Tongue (tissue), 2 donors: Measurements from ENCODE around the gene MAML3. TPM values are rescaled to one million over a fixed set of nuclear protein-coding genes. Genes with fewer than 3 reads are reported as not detected.

Source experiments
- DNase-seq: peaks from one replicate; pipeline ENCODE4 v3.0.0-alpha.2; 2015
- total RNA-seq: library from RNA; depleted of rRNA; stranded (reverse); fragments of >200 nt; gene quantifications from one replicate; pipeline ENCODE4 v1.2.3, GENCODE V29; 2014

MAML3 gene
- total RNA-seq, 1 donor from 2014 or later: 7.0 TPM

DNA sequence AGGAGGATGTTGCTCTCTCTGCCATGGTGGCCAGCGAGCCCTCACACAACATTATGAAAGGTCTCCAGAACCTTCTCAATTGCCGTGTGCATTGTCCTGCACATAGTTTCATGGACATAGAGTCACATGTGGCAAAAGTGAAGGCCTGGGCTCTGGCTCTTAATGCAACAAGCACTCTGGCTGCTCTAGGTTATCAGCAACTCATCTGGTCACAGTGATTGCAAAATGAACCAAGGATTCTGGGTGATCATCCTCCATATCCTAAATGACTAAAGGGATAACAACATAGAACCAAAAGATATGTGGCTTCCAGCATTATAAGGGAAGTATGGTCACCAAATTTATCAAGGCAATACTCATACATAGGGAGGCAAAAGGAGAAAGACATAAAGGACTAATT lies 313.2 kb downstream of the MAML3 start:
- DNase-seq: no peak

DNA sequence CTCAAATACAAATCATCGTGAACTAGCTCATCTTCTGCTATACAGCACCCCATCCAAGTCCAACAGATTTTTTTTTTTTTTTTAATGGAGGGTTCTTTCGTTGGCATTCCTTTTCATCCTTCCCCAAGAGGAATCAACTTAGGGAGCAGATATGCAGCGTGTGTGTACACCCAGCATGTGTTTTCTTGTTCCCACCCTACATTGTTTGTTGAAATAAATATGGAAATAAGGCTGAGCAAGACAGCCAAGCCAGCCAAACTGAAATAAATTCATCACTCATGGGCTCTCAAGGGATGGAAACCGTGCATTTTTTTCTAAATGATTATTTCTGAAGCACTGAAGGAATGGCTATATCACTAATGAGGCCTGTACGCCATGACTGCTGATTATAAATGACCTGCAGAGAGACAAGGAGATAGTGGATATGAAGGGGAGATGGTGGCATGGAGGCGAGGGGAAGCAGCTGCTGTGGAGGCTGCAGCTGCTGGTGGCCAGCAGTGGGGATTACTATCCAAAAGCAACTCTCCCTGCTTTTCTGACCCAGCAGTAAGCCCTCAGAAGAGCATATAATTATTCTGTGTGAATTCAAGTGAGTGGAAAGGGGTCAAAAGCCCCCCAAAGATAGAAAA lies 314.5 kb downstream of the MAML3 start:
- DNase-seq: peak; percentile 52

DNA sequence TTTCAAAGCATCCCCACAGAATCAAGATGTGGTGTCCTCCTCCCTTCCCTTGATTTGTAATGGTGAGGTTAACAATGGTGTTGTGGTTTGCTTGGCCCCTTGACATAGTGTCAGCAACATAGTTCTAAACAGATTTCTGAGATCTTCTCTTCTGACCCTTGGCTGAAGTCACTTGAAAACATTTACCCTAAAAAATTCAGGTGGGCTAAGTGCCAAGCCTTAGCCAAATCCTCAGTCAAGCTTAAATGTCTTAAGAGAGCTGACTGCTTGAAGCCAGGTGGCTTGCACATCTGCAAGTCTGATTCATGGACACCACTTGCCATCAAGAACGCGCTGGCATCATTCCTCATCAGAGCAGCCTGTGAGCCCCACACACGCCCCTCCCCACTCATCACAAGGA lies 315.2 kb downstream of the MAML3 start:
- no peak for DNase-seq

DNA sequence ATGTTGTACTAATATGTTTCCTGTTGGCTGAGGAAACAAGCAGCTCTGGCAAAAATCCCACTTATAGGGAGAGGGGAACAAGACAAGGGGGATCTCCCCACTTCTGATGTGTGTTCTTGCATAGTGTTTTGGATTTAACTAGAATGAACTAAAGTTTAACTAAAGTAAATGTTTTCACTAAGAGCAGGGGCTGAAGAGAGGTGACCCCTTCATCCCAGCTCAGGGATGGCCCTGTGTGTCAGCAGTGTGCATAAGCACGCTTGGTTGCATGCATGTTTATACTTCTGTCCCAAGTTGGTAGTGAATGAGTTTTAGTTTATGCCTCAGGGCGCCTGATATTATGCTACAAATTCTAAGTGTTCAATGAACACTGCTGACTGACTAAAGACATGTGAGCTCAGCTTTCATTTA lies 319.0 kb downstream of the MAML3 start:
- no peak for DNase-seq

DNA sequence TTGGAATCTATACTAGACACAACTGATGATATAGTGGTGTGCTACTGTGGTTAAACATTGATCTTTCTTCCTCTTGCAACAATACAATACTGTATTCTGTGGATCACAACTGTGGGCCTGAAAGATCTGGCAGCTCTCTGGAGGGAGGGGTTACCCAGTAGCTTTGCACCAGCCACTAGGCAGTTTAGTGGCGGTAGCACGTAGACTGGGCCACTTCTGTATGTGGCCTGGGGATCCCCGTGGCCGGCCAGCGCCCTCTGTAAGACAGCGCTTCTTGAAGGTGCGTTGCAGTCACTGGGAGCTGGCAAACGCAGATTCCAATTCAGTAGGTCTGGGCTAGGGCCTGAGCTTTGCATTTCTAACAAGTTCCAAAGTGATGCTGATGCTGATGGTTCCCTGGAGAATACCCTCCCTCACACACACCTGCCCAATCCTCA lies 319.7 kb downstream of the MAML3 start:
- DNase-seq: no peak

DNA sequence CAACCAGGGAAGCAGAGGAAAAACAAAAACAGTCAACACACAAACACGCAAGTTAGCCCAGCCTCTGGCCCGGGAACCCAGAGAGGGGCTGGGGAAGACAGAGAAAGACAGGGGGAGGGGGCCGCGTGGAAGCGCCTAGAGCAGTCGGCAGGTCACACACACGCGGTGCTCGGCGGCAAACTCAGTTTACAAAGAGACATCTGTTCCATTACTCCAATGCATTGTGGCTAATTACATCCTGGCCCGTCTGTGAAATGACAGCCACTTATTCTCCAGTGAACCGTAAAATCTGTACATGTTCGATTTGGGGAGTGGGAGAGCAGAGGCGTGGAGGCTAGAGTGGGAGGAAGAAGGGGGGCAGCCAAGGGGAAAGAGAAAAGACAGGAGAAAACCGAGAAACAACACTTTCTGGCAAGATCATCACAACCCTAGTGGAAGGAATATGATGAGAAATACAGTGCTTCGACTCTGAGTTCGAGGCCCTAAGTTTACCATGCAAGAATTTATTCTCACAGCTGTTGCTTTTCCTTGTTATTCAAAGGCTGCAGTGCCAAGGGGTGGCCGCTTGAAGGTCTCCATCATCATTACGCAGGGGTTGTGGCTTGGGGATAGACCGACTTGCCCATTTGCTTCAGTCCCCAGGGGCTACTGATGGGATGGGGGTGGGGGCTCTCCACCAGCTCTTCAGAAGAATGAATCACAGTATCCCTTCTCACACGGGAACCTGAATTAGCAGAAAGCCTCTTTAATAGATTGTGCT lies 320.7 kb downstream of the MAML3 start:
- no peak for DNase-seq

DNA sequence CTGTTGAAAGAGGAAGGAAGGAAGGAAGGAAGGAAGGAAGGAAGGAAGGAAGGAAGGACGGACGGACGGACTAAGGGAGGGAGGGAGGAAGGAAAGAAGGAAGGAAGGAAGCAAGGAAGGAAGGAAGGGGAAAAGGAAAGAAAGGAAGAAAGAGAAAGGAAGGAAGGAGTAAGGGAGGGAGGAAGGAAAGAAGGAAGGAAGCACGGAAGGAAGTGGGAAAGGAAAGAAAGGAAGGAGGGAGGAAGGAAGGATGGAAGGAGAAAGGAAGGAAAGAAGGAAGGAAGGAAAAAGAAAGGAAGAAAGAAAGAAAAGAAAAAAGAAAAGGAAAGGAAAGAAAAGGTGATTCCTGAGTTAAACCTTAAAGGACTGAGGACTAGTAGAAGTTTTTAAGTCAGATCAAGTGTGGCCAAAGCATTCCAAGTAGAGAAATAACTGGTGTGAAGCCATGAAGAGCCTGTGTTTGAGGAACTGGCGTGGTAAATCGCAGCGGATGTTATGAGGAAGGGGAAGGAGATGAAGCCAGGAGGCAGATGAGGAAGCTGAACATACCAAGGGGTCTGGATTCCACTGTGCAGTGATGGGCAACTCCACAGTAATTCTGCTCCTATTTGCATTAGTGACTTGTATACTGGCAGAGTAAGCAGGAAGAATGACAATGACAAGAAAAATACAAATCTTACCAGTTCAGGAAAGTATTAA lies 324.9 kb downstream of the MAML3 start:
- DNase-seq: no peak

DNA sequence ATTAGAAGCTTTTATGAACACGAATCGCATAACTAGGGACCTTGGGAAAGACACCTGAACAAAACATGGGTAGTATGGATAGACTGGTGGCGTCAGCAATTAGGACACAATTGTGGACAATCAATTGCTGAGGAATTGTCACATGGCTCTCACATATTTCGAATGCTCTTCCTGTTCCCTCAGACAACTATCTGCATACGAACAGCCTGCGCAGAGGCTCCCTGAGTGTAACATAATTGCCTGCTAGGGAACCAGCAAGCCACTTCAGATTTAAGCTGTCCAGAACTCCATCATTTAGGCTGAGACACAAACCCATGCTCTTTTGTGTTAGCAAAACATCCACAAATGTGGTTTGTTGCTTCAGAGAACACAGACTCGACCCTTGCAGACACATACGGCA lies 327.6 kb downstream of the MAML3 start:
- DNase-seq: no peak

DNA sequence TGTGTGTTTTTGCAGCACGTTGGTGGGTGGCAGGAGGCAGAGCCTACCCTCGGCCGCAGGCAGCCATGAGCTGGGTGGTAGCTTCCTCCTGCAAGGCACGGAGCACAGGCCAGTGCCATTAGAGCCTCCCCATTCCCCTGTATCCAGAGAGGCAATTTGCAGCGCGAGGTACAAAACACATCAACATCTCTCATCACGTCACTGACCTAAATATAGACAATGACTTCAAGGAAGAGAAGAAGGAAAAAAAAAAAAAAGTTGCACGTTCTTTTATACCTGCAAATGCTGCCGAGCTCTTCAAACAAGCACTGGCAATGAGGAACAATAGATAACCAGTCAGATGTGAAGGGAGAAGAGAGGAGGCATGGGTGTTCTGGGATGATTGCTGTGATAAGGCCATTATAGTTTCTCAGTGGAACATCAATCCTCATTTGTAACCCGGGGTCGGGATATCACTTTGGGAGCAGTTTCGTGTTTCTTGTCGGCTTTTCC lies 328.4 kb downstream of the MAML3 start:
- no peak for DNase-seq

DNA sequence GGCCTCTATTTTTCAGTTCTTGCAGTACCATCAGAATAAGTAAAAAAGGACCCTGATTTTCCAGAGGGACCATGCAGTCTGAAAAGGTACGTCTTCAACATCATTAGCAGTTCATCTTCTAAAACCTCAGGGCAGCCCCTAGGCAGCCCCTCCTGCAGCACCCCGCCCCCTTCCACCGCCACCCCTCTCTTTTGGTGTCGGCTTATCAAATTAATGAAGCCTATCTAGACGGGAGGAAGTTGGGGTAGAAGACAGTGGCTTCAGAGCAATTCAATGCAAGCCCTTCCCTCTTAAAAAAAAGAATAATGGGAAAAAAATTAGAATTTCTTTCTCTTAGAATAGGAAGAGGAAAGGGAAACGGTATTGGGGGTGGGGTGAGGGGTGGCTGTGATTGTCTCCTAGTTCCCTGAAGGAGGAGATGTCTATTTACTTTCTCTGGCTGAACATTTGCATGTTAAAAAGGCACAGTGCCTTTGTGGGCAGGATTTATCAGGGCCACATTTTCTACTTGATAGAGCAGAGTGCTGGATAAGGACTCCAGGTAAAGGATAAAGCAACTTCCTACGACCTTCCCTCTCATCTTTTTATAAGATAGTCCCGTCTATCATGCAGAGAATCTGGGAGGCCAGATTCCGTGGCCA lies 329.0 kb downstream of the MAML3 start:
- DNase-seq: no peak

DNA sequence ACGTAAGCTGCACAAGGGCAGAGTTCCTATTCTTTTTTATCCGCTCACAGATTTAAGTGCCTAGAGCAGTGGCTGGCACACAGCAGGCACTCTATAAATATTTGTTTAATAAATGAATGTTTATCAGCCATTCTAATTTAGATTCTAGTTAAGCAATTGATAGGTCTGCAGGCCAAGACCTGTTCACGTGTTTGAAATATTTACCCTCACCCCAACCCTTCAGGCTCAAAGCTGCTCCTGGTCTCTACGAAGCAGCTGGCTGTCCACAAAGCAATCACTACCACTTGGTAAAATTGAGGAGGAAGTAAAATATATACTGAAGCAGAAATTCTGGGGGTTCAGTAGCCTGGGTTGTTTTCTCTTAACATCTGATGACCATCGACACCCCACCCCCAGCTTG lies 330.2 kb downstream of the MAML3 start:
- DNase-seq: no peak

DNA sequence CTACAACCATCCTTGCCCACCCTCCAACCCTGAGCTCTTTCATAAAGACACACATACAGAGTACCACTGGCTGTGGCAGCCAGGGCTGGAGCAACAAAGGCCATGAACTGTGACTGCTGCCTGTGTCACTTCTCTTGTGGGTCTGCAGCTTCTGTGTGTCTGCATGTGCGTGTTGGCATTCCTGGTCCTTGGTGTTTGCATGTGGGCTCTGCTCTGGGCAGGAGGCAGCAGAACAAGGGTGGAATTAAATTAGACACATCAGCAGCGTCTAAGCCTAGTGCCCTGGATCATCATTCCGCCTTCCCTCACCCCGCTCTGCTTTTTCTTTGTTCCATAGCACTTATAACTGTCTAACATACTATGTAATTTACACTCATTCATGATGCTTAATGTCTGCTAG lies 330.6 kb downstream of the MAML3 start:
- DNase-seq: no peak

DNA sequence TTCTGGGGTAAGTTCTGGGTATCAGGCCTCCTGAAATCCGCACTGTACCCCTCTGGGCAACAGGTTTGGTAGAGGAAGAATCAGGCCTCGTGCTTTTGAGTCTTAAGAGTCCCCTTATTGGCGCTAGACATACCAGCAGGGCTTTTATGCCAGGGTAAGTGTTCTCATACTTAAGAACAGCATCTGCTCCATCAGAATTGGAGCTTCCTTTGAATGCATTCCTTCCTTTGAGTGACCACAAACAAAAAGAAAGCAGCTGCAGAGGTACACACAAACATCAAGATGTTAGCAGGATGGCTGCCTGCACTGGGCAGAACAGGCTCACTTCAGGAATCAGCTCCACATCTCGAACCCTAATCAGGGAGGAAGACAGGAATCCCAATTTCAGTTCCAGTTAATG lies 331.6 kb downstream of the MAML3 start:
- DNase-seq: no peak

DNA sequence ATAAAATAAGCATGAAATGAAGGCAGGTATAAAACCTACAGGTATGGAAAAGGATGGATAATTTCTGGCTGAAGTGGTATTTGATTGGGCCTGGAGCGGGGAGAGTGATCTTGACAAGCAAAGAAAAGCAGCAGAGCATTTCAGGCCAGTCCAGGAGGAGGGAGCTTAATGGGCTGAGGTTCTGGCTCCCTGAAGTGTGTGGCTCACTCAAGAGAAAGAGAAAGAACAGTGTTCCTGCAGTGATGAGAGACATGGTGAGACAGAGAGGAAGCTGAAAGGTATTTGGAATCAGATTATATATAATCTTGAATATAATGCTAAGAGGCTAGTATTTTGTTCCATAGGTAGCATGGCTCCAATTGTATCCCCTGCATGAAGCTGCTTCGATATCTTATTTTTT lies 334.9 kb downstream of the MAML3 start:
- DNase-seq: no peak

DNA sequence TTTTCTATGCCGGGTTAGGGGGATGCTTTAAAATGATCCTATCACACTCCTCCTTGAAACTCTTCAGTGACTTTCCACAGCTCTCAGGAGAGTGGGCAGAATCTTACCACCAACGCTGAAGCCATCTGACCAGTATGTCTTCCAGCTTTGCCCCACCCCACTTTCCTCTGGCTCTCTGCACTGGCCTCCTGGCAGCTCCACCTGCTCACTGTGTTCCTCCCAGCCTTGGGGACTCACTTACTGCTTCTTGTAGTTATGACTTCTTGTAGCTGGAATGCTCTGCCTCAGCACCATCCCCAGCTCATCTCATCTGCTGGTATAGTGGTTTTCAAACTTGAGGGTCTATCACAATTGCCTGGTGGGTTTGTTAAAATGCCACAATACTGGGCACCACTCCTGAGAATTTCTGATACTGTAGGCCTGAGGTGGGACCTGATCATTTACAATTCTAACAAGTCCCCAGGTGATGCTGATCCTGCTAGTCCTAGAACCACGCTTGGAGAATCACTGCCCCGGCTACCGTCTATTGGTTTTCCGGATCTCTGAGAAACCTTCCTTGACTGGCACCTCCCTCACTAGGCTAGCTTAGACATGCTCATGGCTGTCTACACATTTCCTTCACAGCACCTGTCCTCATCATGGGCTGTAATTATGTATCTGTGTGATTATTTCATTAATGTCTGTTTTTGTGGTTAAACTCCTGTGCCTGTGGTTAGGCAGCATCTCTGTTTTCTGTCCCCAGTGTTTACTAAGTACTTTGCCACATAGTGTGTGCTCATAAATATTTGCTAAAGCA lies 336.1 kb downstream of the MAML3 start:
- DNase-seq: no peak

DNA sequence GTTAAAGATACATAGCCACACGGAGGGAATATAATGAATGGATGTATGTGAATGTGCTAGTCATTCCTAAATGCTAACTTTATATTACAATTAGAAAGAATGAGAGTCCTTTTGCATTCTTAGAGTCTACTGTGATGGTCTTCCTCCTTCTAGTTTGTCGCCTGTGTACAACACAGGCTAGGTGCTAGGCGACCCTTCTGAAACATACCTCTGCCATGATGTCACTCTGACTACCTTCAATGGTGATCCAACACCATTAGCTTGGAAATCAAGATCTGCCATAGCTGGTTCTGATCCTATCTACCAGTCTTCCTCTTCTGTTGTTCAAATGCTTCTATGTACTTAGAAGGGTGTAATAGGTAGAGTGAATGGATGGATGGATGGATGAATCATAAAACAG lies 337.1 kb downstream of the MAML3 start:
- DNase-seq: no peak

DNA sequence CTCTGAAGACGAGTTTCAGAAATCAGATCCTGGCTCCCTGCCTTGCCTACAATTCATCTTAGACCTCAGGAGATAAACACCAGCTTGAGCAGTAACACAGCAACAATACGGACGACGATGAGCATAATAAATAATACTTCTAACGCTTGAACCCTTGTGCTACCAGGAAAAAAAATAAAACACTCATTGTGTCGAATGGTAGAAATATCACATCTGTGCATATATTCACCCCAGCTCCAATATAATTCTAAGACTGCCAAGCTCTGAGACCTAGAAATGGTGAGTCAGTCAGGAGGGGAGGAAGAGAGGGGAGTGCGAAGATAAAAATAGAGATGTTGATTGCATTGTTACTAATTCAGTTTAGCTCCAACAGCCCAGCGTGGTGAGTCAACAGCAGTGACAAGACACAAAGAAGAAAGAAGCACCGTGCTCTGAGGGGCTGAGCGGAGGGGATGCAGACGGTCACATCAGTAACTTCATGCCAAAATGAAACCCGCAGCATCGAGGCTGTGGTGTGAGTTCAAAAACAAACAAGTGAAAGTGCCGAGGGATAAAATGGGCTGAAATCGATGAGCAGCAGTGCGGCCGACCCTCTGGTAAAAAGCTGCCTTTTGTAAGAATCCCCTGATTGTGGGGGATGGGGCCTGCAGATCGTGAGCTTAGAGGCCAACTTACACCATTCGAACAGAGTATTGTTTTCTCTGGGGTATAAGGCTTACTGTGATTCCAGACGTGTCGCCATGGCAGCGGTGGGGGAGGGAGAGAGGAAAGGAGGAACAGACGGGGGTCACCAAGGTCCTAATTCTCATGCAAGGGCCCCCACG lies 338.0 kb downstream of the MAML3 start:
- DNase-seq: peak; percentile 75

DNA sequence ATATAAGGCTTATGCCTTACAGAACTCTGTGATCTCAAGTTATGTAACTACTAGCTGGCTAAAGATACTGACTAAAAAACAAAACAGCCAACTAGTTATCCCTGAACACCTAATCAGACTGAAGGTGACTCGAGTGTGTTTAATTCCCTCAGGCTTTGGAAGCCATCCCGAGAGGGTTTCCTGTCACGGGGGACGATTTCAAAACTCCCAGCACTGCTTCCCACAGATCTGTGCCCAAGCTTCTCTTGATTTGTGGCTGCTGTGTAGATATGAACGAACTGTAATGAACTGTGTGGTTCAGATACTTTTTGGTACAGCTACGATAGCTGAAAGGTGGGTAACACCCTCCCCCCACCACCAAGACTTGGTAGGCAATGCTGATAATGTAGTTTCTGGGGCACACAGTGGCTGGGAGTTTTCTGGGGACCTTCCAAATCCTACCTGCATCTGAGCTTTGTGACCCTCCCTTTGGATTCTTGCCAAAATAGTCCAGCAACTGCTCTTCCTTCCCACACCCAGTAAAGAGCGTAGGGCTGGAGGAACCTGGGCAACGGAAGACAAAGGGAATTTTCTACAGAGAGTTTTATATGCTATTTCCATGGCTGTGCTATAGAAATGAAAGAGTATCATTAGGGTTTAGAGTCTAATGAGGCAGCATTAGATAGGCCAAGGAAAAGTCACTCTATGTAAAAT lies 339.5 kb downstream of the MAML3 start:
- peak; percentile 68 for DNase-seq

DNA sequence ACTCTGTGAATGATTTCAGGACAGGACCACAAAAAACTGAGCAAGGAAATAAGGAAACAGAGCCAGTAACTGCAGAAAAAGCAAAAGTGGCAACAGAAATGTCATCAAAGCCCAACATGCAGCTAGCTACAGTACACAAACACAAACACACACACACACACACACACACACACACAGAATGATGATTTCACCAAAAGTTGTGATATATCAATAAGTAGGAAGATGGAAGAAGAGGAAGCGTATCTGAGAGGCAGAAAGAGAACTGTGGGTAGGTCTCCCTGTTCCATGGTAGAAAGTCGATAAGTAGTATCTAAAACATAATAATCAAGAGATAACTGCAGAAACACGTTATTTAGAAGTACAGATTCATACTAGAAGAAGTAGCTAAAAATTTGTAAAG lies 340.1 kb downstream of the MAML3 start:
- DNase-seq: no peak

DNA sequence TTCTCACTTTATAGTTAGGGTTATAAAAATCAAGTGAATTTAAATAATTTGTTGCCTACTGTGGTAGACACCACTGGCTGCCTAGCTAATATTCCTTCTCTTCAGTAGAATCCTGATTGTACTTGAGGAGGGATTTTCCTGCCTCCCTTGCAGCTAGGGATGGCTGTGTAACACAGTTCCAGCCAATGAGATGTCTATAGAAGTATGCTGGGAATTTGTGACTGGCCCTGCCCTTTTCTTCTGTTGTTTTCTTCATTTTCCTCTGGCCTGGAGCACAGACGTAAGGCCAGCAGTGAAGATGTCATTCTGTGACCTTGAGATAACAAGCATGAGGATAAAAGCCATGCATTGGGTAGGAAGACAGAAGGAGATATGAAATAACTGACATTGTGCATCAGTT lies 343.3 kb downstream of the MAML3 start:
- DNase-seq: no peak

DNA sequence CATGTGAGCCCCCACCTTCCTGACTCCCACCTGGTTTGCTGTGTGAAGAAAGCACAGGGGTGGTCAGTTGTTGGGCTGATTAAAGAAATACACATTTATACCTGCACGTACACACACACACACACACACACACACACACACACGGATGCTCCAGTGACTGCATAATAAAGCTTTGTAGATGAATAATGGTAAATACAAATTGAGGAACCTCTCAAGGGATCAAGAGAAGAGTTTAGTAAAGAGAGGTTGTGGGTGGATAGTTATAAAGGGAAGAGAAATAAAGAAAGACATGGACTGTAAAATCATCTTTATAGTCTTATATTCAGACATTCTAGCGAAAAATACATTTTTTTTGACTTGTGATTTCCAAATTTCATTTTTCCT lies 344.2 kb downstream of the MAML3 start:
- DNase-seq: no peak
